ENCODE measurements around the gene TTC4.

DNA sequence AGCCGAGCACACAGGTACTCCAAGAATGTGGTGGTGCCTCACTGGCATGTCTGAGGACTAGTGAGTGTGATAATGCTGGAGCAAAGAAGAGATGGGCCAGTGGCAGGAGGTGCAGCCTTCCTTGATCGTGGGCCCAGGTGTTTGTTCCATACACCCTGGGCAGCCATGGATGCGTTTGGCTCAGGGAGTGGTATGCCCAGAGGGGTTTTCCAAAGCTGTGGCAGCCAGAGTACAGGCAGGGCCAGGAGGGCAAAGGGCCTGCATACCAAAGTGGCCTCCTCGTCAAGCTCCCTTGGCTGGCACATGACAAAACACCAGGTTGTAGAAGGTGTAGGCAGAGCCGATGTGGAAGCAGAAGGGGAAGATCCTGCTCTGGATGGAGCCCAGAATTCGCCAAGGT lies 29.6 kb downstream of the TTC4 start:
- TF ChIP-seq EZH2 (IDR thresholded peaks at IDR 0.05; ENCODE audit: borderline replicate concordance, low read depth, low read length, poor library complexity, severe bottlenecking): no peak
- TF ChIP-seq, protein P1, sequence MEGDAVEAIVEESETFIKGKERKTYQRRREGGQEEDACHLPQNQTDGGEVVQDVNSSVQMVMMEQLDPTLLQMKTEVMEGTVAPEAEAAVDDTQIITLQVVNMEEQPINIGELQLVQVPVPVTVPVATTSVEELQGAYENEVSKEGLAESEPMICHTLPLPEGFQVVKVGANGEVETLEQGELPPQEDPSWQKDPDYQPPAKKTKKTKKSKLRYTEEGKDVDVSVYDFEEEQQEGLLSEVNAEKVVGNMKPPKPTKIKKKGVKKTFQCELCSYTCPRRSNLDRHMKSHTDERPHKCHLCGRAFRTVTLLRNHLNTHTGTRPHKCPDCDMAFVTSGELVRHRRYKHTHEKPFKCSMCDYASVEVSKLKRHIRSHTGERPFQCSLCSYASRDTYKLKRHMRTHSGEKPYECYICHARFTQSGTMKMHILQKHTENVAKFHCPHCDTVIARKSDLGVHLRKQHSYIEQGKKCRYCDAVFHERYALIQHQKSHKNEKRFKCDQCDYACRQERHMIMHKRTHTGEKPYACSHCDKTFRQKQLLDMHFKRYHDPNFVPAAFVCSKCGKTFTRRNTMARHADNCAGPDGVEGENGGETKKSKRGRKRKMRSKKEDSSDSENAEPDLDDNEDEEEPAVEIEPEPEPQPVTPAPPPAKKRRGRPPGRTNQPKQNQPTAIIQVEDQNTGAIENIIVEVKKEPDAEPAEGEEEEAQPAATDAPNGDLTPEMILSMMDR (conservative IDR thresholded peaks at IDR 0.05; ENCODE audit: low read depth, low read length): no peak
